ENCODE results near the gene WDFY2. TPM values are rescaled to one million over a fixed set of nuclear protein-coding genes. Genes with fewer than 3 reads are reported as not detected.

The WDFY2 gene
- total and polyA plus RNA-seq, 10 of the 15 experiments (the other 5 are each of a cell fraction or from before 2014, with no cell fraction given): 2.1 to 13.0 (median 8.1) TPM

GRCh38 chr13:51721496-51721895 lies 137.2 kb downstream of the WDFY2 start:
- Histone ChIP-seq H3K79me2 (ENCODE audit: control insufficient read depth, insufficient read depth, low read length) (no peaks in the 10 kb centered on the region), H3K27ac (ENCODE audit: control insufficient read depth, insufficient read depth) (peak overlapping the region; percentile 72)
- SMC1A ChIA-PET (ENCODE audit: uncharacterized antibody, unreplicated experiment): interaction anchor here (0.7 to 3.3 kb wide), 20 partner anchors 8 to 388 kb away, joined by 3 to 12 read pairs (median 4); no protein-coding TSS in a partner anchor

More at GRCh38 chr13:51721496-51721895, 137.2 kb downstream of the WDFY2 start:
- Histone ChIP-seq H3K27me3 (replicated peaks in 1 of 2; ENCODE audit: control insufficient read depth in 2 of 2, insufficient read depth in 2 of 2, low read length in 1 of 2) (no peaks in the 10 kb centered on the region), H3K4me3 (no peak overlapping the region), H4K20me1 (ENCODE audit: control insufficient read depth, insufficient read depth) (no peaks in the 10 kb centered on the region), H3K4me1 (ENCODE audit: control insufficient read depth, insufficient read depth, low read length) (peaks cover 15% of the 10 kb centered on the region), H3K9ac (ENCODE audit: control insufficient read depth, insufficient read depth, low read length) (peak overlapping the region; percentile 40; the same call in 1 of the 2 replicates), H2AFZ (ENCODE audit: control insufficient read depth, low read depth, low read length) (peak overlapping the region; percentile 15; the same call in 1 of the 2 replicates), H3K36me3 (ENCODE audit: control insufficient read depth in 2 of 2, insufficient read depth in 2 of 2, low read length in 1 of 2) (peaks cover 0 to 2% of the 10 kb centered on the region in 2 experiments; a peak in 1 of 4 replicates), H3K4me2 (ENCODE audit: control insufficient read depth, insufficient read depth) (peak overlapping the region; percentile 75), H3K9me3 (replicated peaks; ENCODE audit: control insufficient read depth, insufficient read depth, low read length) (no peaks in the 10 kb centered on the region)
- no TSS peak for BruUV-seq (replicated peaks)
- ATAC-seq: peak; percentile 95
- WGBS (ENCODE audit: insufficient coverage, insufficient replicate concordance, low lambda C conversion rate, missing lambda C conversion rate): 37% methylated on average over 3 of the region's 3 CpGs
- peak; percentile 53 for DNase-seq (ENCODE audit: low read depth, low spot score)
- TF ChIP-seq SPI1 (IDR thresholded peaks at IDR 0.05; ENCODE audit: borderline replicate concordance, insufficient read depth, low read depth, low read length) (peak; percentile 66; the same call in 1 of the 2 replicates), JUNB (IDR thresholded peaks at IDR 0.05) (no peak), ETV6 (conservative IDR thresholded peaks at IDR 0.05 in 1 of 2, IDR thresholded peaks at IDR 0.05 in 1 of 2; ENCODE audit: borderline replicate concordance in 1 of 2, low read depth in 1 of 2) (no peak), MYC (IDR thresholded peaks at IDR 0.05; ENCODE audit: insufficient read depth, insufficient read length, insufficient replicate concordance, low read length, severe bottlenecking) (no peak), IRF4 (IDR thresholded peaks at IDR 0.05; ENCODE audit: low read depth, low read length) (peak; percentile 55; the same call in 1 of the 2 replicates), IKZF2 (IDR thresholded peaks at IDR 0.05) (peak; percentile 66 to 71; a peak in 3 of 4 replicates), POLR2A (IDR thresholded peaks at IDR 0.05; ENCODE audit: low read depth, low read length) (no peak), RUNX3 (IDR thresholded peaks at IDR 0.05; ENCODE audit: low read length) (peak; percentile 72), KAT2A (conservative IDR thresholded peaks at IDR 0.05; ENCODE audit: control insufficient read depth, low read depth, low read length) (no peak), WRNIP1 (IDR thresholded peaks at IDR 0.05; ENCODE audit: borderline replicate concordance, low read depth, low read length) (no peak), NFIC (IDR thresholded peaks at IDR 0.05; ENCODE audit: low read depth, low read length) (peak; percentile 25; the same call in 1 of the 2 replicates), CBFB (IDR thresholded peaks at IDR 0.05; ENCODE audit: low read depth) (0 out of 2 replicates have a peak, but pooled peaks have one; percentile 20), ZNF687 (IDR thresholded peaks at IDR 0.05) (0 out of 2 replicates have a peak, but pooled peaks have one; percentile 26), CREB1 (IDR thresholded peaks at IDR 0.05; ENCODE audit: low read depth) (no peak), EED (IDR thresholded peaks at IDR 0.05; ENCODE audit: low read depth) (peak; percentile 62; the same call in 1 of the 2 replicates), IKZF1 (conservative IDR thresholded peaks at IDR 0.05) (0 out of 2 replicates have a peak, but pooled peaks have one; percentile 49), RCOR1 (conservative IDR thresholded peaks at IDR 0.05; ENCODE audit: low read depth, low read length) (no peak), HSF1 (IDR thresholded peaks at IDR 0.05; ENCODE audit: low read depth, low read length) (no peak), GATAD2B (conservative IDR thresholded peaks at IDR 0.05; ENCODE audit: low read depth) (no peak)
- in situ Hi-C loops (cut with MboI): no loop called here
- ChIA-PET POLR2A (interaction anchor here (0.7 to 1.5 kb wide), 3 partner anchors 14 to 1814 kb away, joined by 3 to 4 read pairs (median 3); no protein-coding TSS in a partner anchor), RAD21 (ENCODE audit: unreplicated experiment) (interaction anchor here (0.6 to 2.6 kb wide), 12 partner anchors 16 to 280 kb away, joined by 3 to 8 read pairs (median 4); partner anchors contain the start of gene INTS6), CTCF (interaction anchor here (0.9 to 2.0 kb wide), 6 partner anchors 21 to 136 kb away, joined by 3 to 5 read pairs (median 4); no protein-coding TSS in a partner anchor)
- FAIRE-seq: no peak
- intact Hi-C loops (cut with micrococcal nuclease; ENCODE audit: unreplicated experiment): no loop called here

All from GM12878 (cell line).